HepG2 (cell line): Measurements from ENCODE around the gene ELL. TPM values are rescaled to one million over a fixed set of nuclear protein-coding genes. Genes with fewer than 3 reads are reported as not detected.
A peak's percentile ranks its signal among the peaks of the same experiment; 100 is the strongest.

Experiments used
- ATAC-seq: fragments of 200-7000 bp; cut with Tn5 transposase; 3 replicates; pipeline ENCODE4 v1.9.1; 2020; ENCODE audit warnings: mild to moderate bottlenecking, moderate library complexity
- BruUV-seq: library from RNA; stranded (reverse); fragments of 400-500 nt; replicated peaks from 2 replicates; lab custom pipeline; 2021; lab: Mats Ljungman, UMichigan
- CTCF ChIA-PET: fragments of 300-600 bp; formaldehyde crosslinking; extraction: SDS; loops from one replicate; lab custom pipeline; 2021; ENCODE audit warnings: low total read pairs, inconsistent platforms, low intra/inter-chr PET ratio; lab: Yijun Ruan, JAX
- POLR2A ChIA-PET: fragments of 350-600 bp; sonication (Branson Sonifier 250); formaldehyde crosslinking; loops from one replicate; lab custom pipeline; 2020; ENCODE audit warnings: antibody characterized with exemption, inconsistent platforms; lab: Yijun Ruan, JAX
- DNase-seq: peaks from one replicate; pipeline ENCODE4 v3.0.0-alpha.2; 2015; ENCODE audit warnings: low spot score
- FAIRE-seq: peaks from 3 replicates; lab custom pipeline; 2011; peaks lifted over from hg19 to GRCh38; lab: Jason Lieb, UNC
- H2AFZ ChIP-seq: one replicate; pipeline ENCODE4 v1.6.1; 2011; ENCODE audit warnings: low read length, inconsistent platforms
- H3K27ac ChIP-seq: fragments of 300-600 bp; 3 replicates; pipeline ENCODE4 v1.8.0; 2011; ENCODE audit warnings: mixed run types, mild to moderate bottlenecking, mixed read lengths, low read length, inconsistent platforms; ENCODE audit not compliant: insufficient read depth; ENCODE audit errors: extremely low read length
- H3K27me3 ChIP-seq, 2 experiments: fragments of 200-600 bp in 1 of 2; 2 replicates in 1 of 2; 3 replicates in 1 of 2; pipeline versions ENCODE4 v1.6.0 to v1.8.0; 2011; ENCODE audit warnings: low read length in 2 of 2, mild to moderate bottlenecking in 2 of 2, moderate library complexity in 2 of 2, inconsistent platforms in 1 of 2; ENCODE audit not compliant: insufficient read depth in 2 of 2, control insufficient read depth in 1 of 2
- H3K36me3 ChIP-seq, 2 experiments: fragments of 200-600 bp in 1 of 2; replicated peaks in 1 of 2; 2 replicates in 1 of 2; 3 replicates in 1 of 2; pipeline versions ENCODE4 v1.5.1 to v1.8.0; 2011; ENCODE audit warnings: low read length in 2 of 2, inconsistent platforms in 1 of 2; ENCODE audit not compliant: insufficient read depth in 2 of 2, control insufficient read depth in 1 of 2
- H3K4me1 ChIP-seq: 2 replicates; pipeline ENCODE4 v1.5.1; 2012; ENCODE audit warnings: low read length, inconsistent platforms; ENCODE audit not compliant: insufficient read depth
- H3K4me2 ChIP-seq: 2 replicates; pipeline ENCODE4 v1.6.0; 2011; ENCODE audit warnings: low read depth, low read length, inconsistent platforms
- H3K4me3 ChIP-seq, 3 experiments: fragments of 200-600 bp in 1 of 3; sonication (generic), shearing (Covaris generic) in 1 of 3; replicated peaks in 1 of 3; 2 replicates each; pipeline ENCODE4 v1.5.1; 2011 to 2016; ENCODE audit warnings: low read length in 3 of 3, inconsistent platforms in 2 of 3, low read depth in 2 of 3, mild to moderate bottlenecking in 2 of 3, control low read depth in 1 of 3, mixed read lengths in 1 of 3; ENCODE audit not compliant: insufficient read depth in 1 of 3
- H3K79me2 ChIP-seq: one replicate; pipeline ENCODE4 v1.6.1; 2011; ENCODE audit warnings: low read length, inconsistent platforms; ENCODE audit not compliant: insufficient read depth
- H3K9ac ChIP-seq: 2 replicates; pipeline ENCODE4 v1.6.0; 2011; ENCODE audit warnings: mild to moderate bottlenecking, low read depth, low read length, inconsistent platforms; ENCODE audit not compliant: insufficient read depth
- H3K9me3 ChIP-seq: 2 replicates; pipeline ENCODE4 v1.5.1; 2012; ENCODE audit warnings: mild to moderate bottlenecking, low read length
- H4K20me1 ChIP-seq: 2 replicates; pipeline ENCODE4 v1.6.0; 2011; ENCODE audit warnings: inconsistent platforms, mild to moderate bottlenecking, low read length, moderate library complexity; ENCODE audit not compliant: insufficient read depth
- ISX ChIP-seq: sonication (generic); formaldehyde crosslinking; conservative IDR thresholded peaks from 2 replicates; pipeline ENCODE4 v1.5.0; 2020; ENCODE audit warnings: missing genetic modification reagents
- LCORL ChIP-seq, 2 experiments: fragments of 450-650 bp in 1 of 2; sonication (generic) in 1 of 2; formaldehyde crosslinking in 1 of 2; IDR thresholded peaks; 2 replicates each; pipeline versions ENCODE4 v1.5.0 to v1.6.1; 2017 to 2020; ENCODE audit warnings: antibody characterized with exemption in 1 of 2, missing genetic modification reagents in 1 of 2
- NFYB ChIP-seq: sonication (generic); formaldehyde crosslinking; IDR thresholded peaks from 2 replicates; pipeline ENCODE4 v1.4.0; 2020; ENCODE audit warnings: missing genetic modification reagents
- PATZ1 ChIP-seq: sonication (generic); formaldehyde crosslinking; IDR thresholded peaks from 2 replicates; pipeline ENCODE4 v1.4.0; 2020; ENCODE audit warnings: missing genetic modification reagents
- RBM39 ChIP-seq: fragments of 200-400 bp; formaldehyde crosslinking; IDR thresholded peaks from one replicate; pipeline ENCODE4 v1.6.1; 2018; ENCODE audit warnings: antibody characterized with exemption, mild to moderate bottlenecking, low read depth, low read length; ENCODE audit not compliant: poor library complexity, severe bottlenecking
- REPIN1 ChIP-seq: sonication (generic); formaldehyde crosslinking; IDR thresholded peaks from 2 replicates; pipeline ENCODE4 v1.8.0; 2022; ENCODE audit warnings: missing genetic modification reagents, low read depth, mild to moderate bottlenecking, borderline replicate concordance
- SP4 ChIP-seq: sonication (generic); formaldehyde crosslinking; IDR thresholded peaks from 2 replicates; pipeline ENCODE4 v1.8.1; 2023; ENCODE audit warnings: mild to moderate bottlenecking, missing genetic modification reagents
- ZBTB14 ChIP-seq: sonication (generic); formaldehyde crosslinking; IDR thresholded peaks from 2 replicates; pipeline ENCODE4 v1.4.0; 2020; ENCODE audit warnings: missing genetic modification reagents
- ZFAT ChIP-seq: sonication (generic); formaldehyde crosslinking; conservative IDR thresholded peaks from 2 replicates; pipeline ENCODE4 v1.8.1; 2023; ENCODE audit warnings: missing genetic modification reagents, inconsistent platforms
- ZFP82 ChIP-seq: sonication (generic); formaldehyde crosslinking; IDR thresholded peaks from 2 replicates; pipeline ENCODE4 v1.5.1; 2020; ENCODE audit warnings: mild to moderate bottlenecking, missing genetic modification reagents, borderline replicate concordance
- ZIK1 ChIP-seq: sonication (generic); formaldehyde crosslinking; IDR thresholded peaks from 2 replicates; pipeline ENCODE4 v1.5.0; 2020; ENCODE audit warnings: mild to moderate bottlenecking, low read depth, missing genetic modification reagents, borderline replicate concordance
- ZMYM3 ChIP-seq: sonication (generic); formaldehyde crosslinking; IDR thresholded peaks from 2 replicates; pipeline ENCODE4 v1.5.1; 2020; ENCODE audit warnings: mild to moderate bottlenecking, missing genetic modification reagents
- ZNF33A ChIP-seq: sonication (generic); formaldehyde crosslinking; IDR thresholded peaks from 2 replicates; pipeline ENCODE4 v1.5.1; 2020; ENCODE audit warnings: missing genetic modification reagents, mild to moderate bottlenecking, moderate library complexity, borderline replicate concordance
- ZNF552 ChIP-seq: sonication (generic); formaldehyde crosslinking; IDR thresholded peaks from 2 replicates; pipeline ENCODE4 v1.9.0; 2022; ENCODE audit warnings: missing genetic modification reagents, mild to moderate bottlenecking, borderline replicate concordance
- ZNF557 ChIP-seq: sonication (generic); formaldehyde crosslinking; IDR thresholded peaks from 2 replicates; pipeline ENCODE4 v1.4.0; 2020; ENCODE audit warnings: missing genetic modification reagents
- ZNF589 ChIP-seq: sonication (generic); formaldehyde crosslinking; conservative IDR thresholded peaks from 2 replicates; pipeline ENCODE4 v1.8.0; 2022; ENCODE audit warnings: mild to moderate bottlenecking, moderate library complexity, missing genetic modification reagents
- ZNF7 ChIP-seq: IDR thresholded peaks from 2 replicates; pipeline ENCODE4 v1.6.1; 2016; ENCODE audit warnings: missing biosample characterization, missing genetic modification reagents
- ZNF710 ChIP-seq: sonication (generic); formaldehyde crosslinking; IDR thresholded peaks from 2 replicates; pipeline ENCODE4 v1.5.0; 2020; ENCODE audit warnings: mild to moderate bottlenecking, missing genetic modification reagents, borderline replicate concordance
- ZNF766 ChIP-seq: sonication (generic); formaldehyde crosslinking; IDR thresholded peaks from 2 replicates; pipeline ENCODE4 v1.5.0; 2020; ENCODE audit warnings: missing genetic modification reagents, borderline replicate concordance
- ZNF768 ChIP-seq: sonication (generic); formaldehyde crosslinking; IDR thresholded peaks from 2 replicates; pipeline ENCODE4 v1.4.0; 2020; ENCODE audit warnings: missing genetic modification reagents
- WGBS: methylation state at CpG from one replicate; pipeline ENCODE4 v1.1.6; 2017; ENCODE audit warnings: low lambda C conversion rate; 5-methylcytosine and 5-hydroxymethylcytosine counted together
- in situ Hi-C: cut with HindIII; loops from 2 replicates; pipeline ENCODE4 v1.10.0; 2017; ENCODE audit warnings: low pct_unique_long_range_greater_than_20kb; ENCODE audit not compliant: extremely low pct_ligation_motif_present
- intact Hi-C: fragments of 100-400 bp; cut with micrococcal nuclease; formaldehyde crosslinking; loops from one replicate; pipeline ENCODE4 v1.10.0; 2022; ENCODE audit not compliant: unreplicated experiment
- polyA plus RNA-seq, 8 experiments: library from polyadenylated mRNA; depleted of rRNA in 3 of 8; stranded (reverse) in 7 of 8; unstranded in 1 of 8; fragments of >200 nt; fragmentation: Illumina TruSeq in 4 of 8; extraction: Trizol in 4 of 8; gene quantifications; 2 replicates each; pipeline versions ENCODE4 v1.2.1 to v1.2.3, GENCODE V29; 2011 to 2016; ENCODE audit warnings: low read depth in 4 of 8, missing spikeins in 1 of 8, mixed read lengths in 1 of 8; ENCODE audit not compliant: insufficient read depth in 1 of 8
- total RNA-seq, 5 experiments: library from RNA; depleted of rRNA; stranded (reverse); fragments of >200 nt; fragmentation: Illumina TruSeq; extraction: Trizol; gene quantifications; 2 replicates each; pipeline ENCODE4 v1.2.3, GENCODE V29; 2016; ENCODE audit warnings: low read depth in 1 of 5

The ELL gene
- total and polyA plus RNA-seq, 2 of the 13 experiments (the other 11 are each of a cell fraction or from before 2014, with no cell fraction given), result 3.7 to 5.4 TPM

- no peak for DNase-seq
- Histone ChIP-seq H3K9me3 (no peaks in the 10 kb centered on the region), H3K4me3 (no peak overlapping the region), H3K4me2 (no peak overlapping the region), H3K9ac (no peak overlapping the region), H3K36me3 (peaks cover 0 to 6% of the 10 kb centered on the region in 2 experiments; a peak in 1 of 5 replicates), H3K4me1 (peaks cover 55% of the 10 kb centered on the region), H2AFZ (no peak overlapping the region), H3K27me3 (no peaks in the 10 kb centered on the region), H3K27ac (no peak overlapping the region), H3K79me2 (peaks cover 95% of the 10 kb centered on the region), H4K20me1 (peaks cover 79% of the 10 kb centered on the region)
- 97% methylated on average over 6 of the region's 7 CpGs for WGBS
- ATAC-seq, result no peak
- in situ Hi-C loops, result no loop called here
- FAIRE-seq, result no peak
- intact Hi-C loops, result no loop called here
- CTCF ChIA-PET, result no interaction called here
- no TSS peak for BruUV-seq
- POLR2A ChIA-PET, result no interaction called here
- TF ChIP-seq REPIN1 (CRISPR knock-in tag) (no peak), ZFAT (CRISPR knock-in tag) (no peak), ZNF589 (CRISPR knock-in tag) (no peak), ISX (CRISPR knock-in tag) (no peak), SP4 (no peak), LCORL (IDR thresholded peaks at IDR 0.05) (no peak), LCORL (CRISPR knock-in tag; IDR thresholded peaks at IDR 0.05) (no peak), ZNF7 (CRISPR knock-in tag) (no peak), ZNF557 (CRISPR knock-in tag) (no peak), ZNF710 (CRISPR knock-in tag) (no peak), ZNF766 (CRISPR knock-in tag) (no peak), ZBTB14 (CRISPR knock-in tag) (no peak), RBM39 (no peak), ZFP82 (no peak), ZNF33A (no peak), ZIK1 (CRISPR knock-in tag) (no peak), NFYB (no peak), ZMYM3 (CRISPR knock-in tag) (peak; percentile 58; the same call in 1 of the 2 replicates), ZNF552 (CRISPR knock-in tag) (no peak), PATZ1 (CRISPR knock-in tag) (no peak), ZNF768 (CRISPR knock-in tag) (peak; percentile 84)
Measured at GRCh38 chr19:18499055-18499775, 22.7 kb downstream of the ELL start.
